ENCODE measurements around the gene CATSPERZ. TPM values are rescaled to one million over a fixed set of nuclear protein-coding genes. Genes with fewer than 3 reads are reported as not detected.
"Not testable (repeated sequence)": the region's sequence is repeated elsewhere in the genome, so short reads cannot be mapped to it uniquely, and the experiment has no call there.

Gene CATSPERZ
- total RNA-seq, 1 experiment from 2014 or later: not detected

- in situ Hi-C loops (cut with HindIII; ENCODE audit: low sequenced_read_pairs): no loop called here
- no peak for DNase-seq (ENCODE audit: low spot score)
Observed at GRCh38 chr11:64296830-64297698, 3.1 kb upstream of the CATSPERZ start.

GRCh38 chr11:64297699-64298358, 2.3 kb upstream of the CATSPERZ start:
- peak; percentile 43 for DNase-seq (ENCODE audit: low spot score)
- in situ Hi-C loops (cut with HindIII; ENCODE audit: low sequenced_read_pairs): no loop called here

- DNase-seq (ENCODE audit: low spot score): peak; percentile 61
- in situ Hi-C loops (cut with HindIII; ENCODE audit: low sequenced_read_pairs): no loop called here
Observed at GRCh38 chr11:64298966-64299846, 952 bp upstream of the CATSPERZ start.

GRCh38 chr11:64303109-64304031, 3.2 kb downstream of the CATSPERZ start:
- DNase-seq (ENCODE audit: low spot score): no peak
- in situ Hi-C loops (cut with HindIII; ENCODE audit: low sequenced_read_pairs): no loop called here

- DNase-seq (ENCODE audit: low spot score): no peak
- in situ Hi-C loops (cut with HindIII; ENCODE audit: low sequenced_read_pairs): no loop called here
Observed at GRCh38 chr11:64304032-64304315, 3.8 kb downstream of the CATSPERZ start.

GRCh38 chr11:64304316-64305072, 4.3 kb downstream of the CATSPERZ start:
- peak; percentile 94 for DNase-seq (ENCODE audit: low spot score)
- in situ Hi-C loops (cut with HindIII; ENCODE audit: low sequenced_read_pairs): no loop called here

- in situ Hi-C loops (cut with HindIII; ENCODE audit: low sequenced_read_pairs): no loop called here
- peak; percentile 98 for DNase-seq (ENCODE audit: low spot score)
Observed at GRCh38 chr11:64305075-64305690, 5.0 kb downstream of the CATSPERZ start, which contains the start of gene ESRRA. Gene ESRRA (plus strand): TSS chr11:64305524. CDS start chr11:64307180, 1,656 bp downstream.

- in situ Hi-C loops (cut with HindIII; ENCODE audit: low sequenced_read_pairs): no loop called here
- peak; percentile 58 for DNase-seq (ENCODE audit: low spot score)
Observed at GRCh38 chr11:64305691-64306562, 5.8 kb downstream of the CATSPERZ start.

- no peak for DNase-seq (ENCODE audit: low spot score)
- in situ Hi-C loops (cut with HindIII; ENCODE audit: low sequenced_read_pairs): no loop called here
Observed at GRCh38 chr11:64306563-64306875, 6.4 kb downstream of the CATSPERZ start.

GRCh38 chr11:64306876-64307622, 6.9 kb downstream of the CATSPERZ start:
- DNase-seq (ENCODE audit: low spot score): peak; percentile 35
- in situ Hi-C loops (cut with HindIII; ENCODE audit: low sequenced_read_pairs): no loop called here

- DNase-seq (ENCODE audit: low spot score); in situ Hi-C loops (cut with HindIII; ENCODE audit: low sequenced_read_pairs): not testable (repeated sequence)
Observed at GRCh38 chr11:64307795-64308194, 7.6 kb downstream of the CATSPERZ start.

GRCh38 chr11:64312947-64313346, 12.8 kb downstream of the CATSPERZ start:
- in situ Hi-C loops (cut with HindIII; ENCODE audit: low sequenced_read_pairs): no loop called here
- DNase-seq (ENCODE audit: low spot score): no peak

- in situ Hi-C loops (cut with HindIII; ENCODE audit: low sequenced_read_pairs): no loop called here
Observed at GRCh38 chr11:64313491-64314145, 13.5 kb downstream of the CATSPERZ start.

GRCh38 chr11:64314146-64314804, 14.1 kb downstream of the CATSPERZ start:
- no peak for DNase-seq (ENCODE audit: low spot score)
- in situ Hi-C loops (cut with HindIII; ENCODE audit: low sequenced_read_pairs): no loop called here

More at GRCh38 chr11:64313491-64314145, 13.5 kb downstream of the CATSPERZ start:
- no peak for DNase-seq (ENCODE audit: low spot score)

All from G401 (cell line).